ENCODE data around the gene MYF5. TPM values are rescaled to one million over a fixed set of nuclear protein-coding genes. Genes with fewer than 3 reads are reported as not detected.

Gene MYF5
- total RNA-seq, 6 experiments from 2014 or later, result not detected

- intact Hi-C loops (cut with DNase I), result no loop called here
- ATAC-seq (no peak), DNase-seq (no peak)
- H3K27ac ChIP-seq, result no peak overlapping the region
- H3K36me3 ChIP-seq, result no peaks in the 10 kb centered on the region
- 47% methylated on average over 4 of the region's 21 CpGs for WGBS (ENCODE audit: insufficient coverage, low coverage, low lambda C conversion rate, missing lambda C conversion rate)
- peaks cover 0 to 14% (median 6%) of the 10 kb centered on the region in 4 donors for H3K4me1 ChIP-seq
- no peak overlapping the region for H3K4me3 ChIP-seq
- no peaks in the 10 kb centered on the region for H3K27me3 ChIP-seq
- H3K9me3 ChIP-seq, result no peaks in the 10 kb centered on the region
- no peak for TF ChIP-seq POLR2A (IDR thresholded peaks at IDR 0.05)
- no peak for TF ChIP-seq CTCF (IDR thresholded peaks at IDR 0.05)
Measured at GRCh38 chr12:80707830-80708258, 8.9 kb upstream of the MYF5 start.

DNA sequence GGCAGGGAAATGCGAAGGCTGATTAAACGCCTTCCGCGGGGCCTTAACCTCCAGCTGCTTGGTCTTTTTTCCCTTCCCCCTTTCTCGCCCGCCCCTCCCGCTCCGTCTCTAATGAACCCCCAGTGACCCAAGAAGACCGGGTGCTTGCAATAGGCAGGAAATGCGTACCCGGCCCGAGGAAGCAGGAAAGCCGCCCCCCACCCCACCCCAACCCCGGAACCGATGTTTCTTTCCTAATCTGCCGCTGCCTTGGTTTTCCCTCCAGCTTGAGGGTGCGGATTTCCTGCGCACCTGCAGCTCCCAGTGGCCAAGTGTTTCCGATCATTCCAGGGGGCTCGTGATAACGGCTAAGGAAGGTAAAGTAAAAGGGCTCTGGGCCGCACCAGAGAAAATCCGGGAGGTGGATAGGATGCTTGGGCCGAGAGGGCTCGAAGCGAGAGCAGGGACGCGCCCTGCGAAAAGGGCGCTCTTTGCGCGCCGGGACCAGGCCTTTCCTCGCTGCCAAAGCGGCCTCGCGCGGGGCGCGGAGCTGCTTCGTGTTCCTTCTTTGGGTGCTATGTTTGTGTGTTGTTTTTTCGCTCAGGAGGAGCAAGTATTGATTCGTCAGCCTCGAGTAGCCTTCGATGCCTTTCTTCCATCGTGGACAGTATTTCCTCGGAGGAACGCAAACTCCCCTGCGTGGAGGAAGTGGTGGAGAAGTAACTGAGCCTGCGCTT, 8.3 kb upstream of the MYF5 start:
- peaks cover 0 to 12% (median 6%) of the 10 kb centered on the region in 4 donors for H3K4me1 ChIP-seq
- DNase-seq (no peak), ATAC-seq (peak in 2 of 4 donors; percentile 54 to 62)
- H3K4me3 ChIP-seq, result peak overlapping the region in 1 of 3 donors; percentile 39
- intact Hi-C loops (cut with DNase I), result no loop called here
- no peaks in the 10 kb centered on the region for H3K27me3 ChIP-seq
- H3K36me3 ChIP-seq, result no peaks in the 10 kb centered on the region
- H3K27ac ChIP-seq, result no peak overlapping the region
- TF ChIP-seq CTCF (IDR thresholded peaks at IDR 0.05) (no peak), POLR2A (IDR thresholded peaks at IDR 0.05) (no peak)
- 11% methylated on average over 32 of the region's 50 CpGs for WGBS (ENCODE audit: insufficient coverage, low coverage, low lambda C conversion rate, missing lambda C conversion rate)
- H3K9me3 ChIP-seq, result no peaks in the 10 kb centered on the region

DNA sequence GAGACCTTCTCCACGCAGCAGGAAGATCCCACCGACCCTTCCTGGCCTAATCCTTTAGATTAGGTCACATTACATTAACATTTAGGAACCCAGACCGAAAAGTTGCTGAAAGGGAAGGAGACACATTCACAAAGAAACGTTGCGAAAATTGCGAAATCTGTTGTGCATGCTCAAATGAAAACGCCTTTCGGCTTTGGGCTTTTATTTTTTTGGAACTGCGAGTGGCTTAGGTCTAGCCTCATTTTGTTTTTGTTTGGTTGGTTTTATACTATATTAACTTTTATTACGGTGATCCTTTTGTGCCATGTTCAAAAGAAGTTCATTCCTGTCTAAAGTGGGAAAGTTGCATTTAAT, 7.8 kb upstream of the MYF5 start:
- TF ChIP-seq POLR2A (IDR thresholded peaks at IDR 0.05), result no peak
- no peak for TF ChIP-seq CTCF (IDR thresholded peaks at IDR 0.05)

DNA sequence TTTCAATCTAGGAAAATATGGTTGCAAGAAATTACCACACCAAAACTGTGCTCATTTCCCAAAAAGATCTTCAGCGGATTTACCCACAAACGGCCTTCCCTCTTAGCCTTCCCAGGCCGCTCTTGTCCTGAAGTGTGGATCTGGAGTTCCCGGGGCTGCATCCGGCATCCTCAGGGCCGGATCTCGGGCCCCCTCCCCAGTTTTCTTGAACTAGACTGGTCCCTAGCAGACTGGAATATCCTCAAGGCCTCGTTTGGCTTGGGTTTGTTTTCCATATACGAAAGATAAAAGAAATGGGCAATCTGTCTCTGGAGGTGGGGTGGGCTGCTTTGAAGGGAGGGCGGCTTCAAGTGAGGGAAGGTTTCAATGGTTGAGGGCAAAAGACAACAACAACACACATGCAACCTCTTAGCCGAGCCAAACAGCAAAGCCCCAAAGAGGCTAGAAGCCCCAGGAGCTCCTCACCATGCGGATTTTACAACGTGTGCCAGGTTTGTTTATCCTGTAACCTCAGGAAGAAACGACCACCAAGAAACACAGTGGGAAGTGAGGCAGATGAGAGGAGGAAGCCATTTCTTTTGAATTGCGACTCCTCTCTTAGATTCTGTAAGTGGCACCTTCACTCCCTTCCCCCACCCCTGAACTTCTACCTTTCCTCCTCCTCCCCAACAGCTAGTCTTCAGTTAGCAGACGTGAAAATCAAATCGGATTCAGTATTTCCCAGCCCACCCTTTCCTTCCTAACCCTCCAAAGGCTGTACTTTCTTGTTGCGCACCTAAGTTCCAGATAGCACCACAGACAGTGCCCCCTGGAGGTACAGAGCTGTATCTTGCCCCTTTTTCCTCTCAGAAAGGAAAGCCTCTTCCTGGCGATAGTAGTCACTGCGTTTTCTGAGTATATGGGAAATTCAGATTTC, 6.6 kb upstream of the MYF5 start:
- DNase-seq (no peak), ATAC-seq (peak; percentile 43 to 57 (median 46))
- H3K27me3 ChIP-seq, result no peaks in the 10 kb centered on the region
- no peak overlapping the region for H3K4me3 ChIP-seq
- H3K27ac ChIP-seq, result no peak overlapping the region
- peak; percentile 17 to 42 (median 23) for TF ChIP-seq CTCF (IDR thresholded peaks at IDR 0.05)
- TF ChIP-seq POLR2A (IDR thresholded peaks at IDR 0.05), result no peak
- H3K36me3 ChIP-seq, result no peaks in the 10 kb centered on the region
- WGBS (ENCODE audit: insufficient coverage, low coverage, low lambda C conversion rate, missing lambda C conversion rate), result 57% methylated on average over 18 of the region's 20 CpGs
- no peaks in the 10 kb centered on the region for H3K4me1 ChIP-seq
- no peaks in the 10 kb centered on the region for H3K9me3 ChIP-seq
- intact Hi-C loops (cut with DNase I), result no loop called here

More for the DNA sequence above, 7.8 kb upstream of the MYF5 start:
- DNase-seq (no peak), ATAC-seq (no peak)
- H3K9me3 ChIP-seq, result no peaks in the 10 kb centered on the region
- H3K4me1 ChIP-seq, result peaks cover 0 to 7% (median 3%) of the 10 kb centered on the region in 4 donors
- no peaks in the 10 kb centered on the region for H3K36me3 ChIP-seq
- H3K4me3 ChIP-seq, result peak overlapping the region in 1 of 3 donors; percentile 39
- no peaks in the 10 kb centered on the region for H3K27me3 ChIP-seq
- 19% methylated on average over 10 of the region's 10 CpGs for WGBS (ENCODE audit: insufficient coverage, low coverage, low lambda C conversion rate, missing lambda C conversion rate)
- intact Hi-C loops (cut with DNase I), result no loop called here
- H3K27ac ChIP-seq, result no peak overlapping the region

Measured in right lobe of liver (tissue), 6 donors.